SH-SY5Y (cell line): ENCODE data around the gene RBMS3.

ENCODE experiments used
- GATA2 ChIP-seq: IDR thresholded peaks from 2 replicates; pipeline ENCODE4 v1.6.1; 2011; ENCODE audit warnings: mild to moderate bottlenecking, low read depth, low read length
- GATA3 ChIP-seq: IDR thresholded peaks from 2 replicates; pipeline ENCODE4 v1.6.1; 2011; ENCODE audit warnings: low read depth, mild to moderate bottlenecking, low read length, moderate library complexity

GRCh38 chr3:29747991-29748390, 467.1 kb downstream of the RBMS3 start:
- TF ChIP-seq GATA2, result no peak
- no peak for TF ChIP-seq GATA3
